HTERT RPE-1 (cell line): ENCODE results near the gene BCKDK.

Source experiments
- in situ Hi-C: fragments of 300-500 bp; cut with MboI; formaldehyde crosslinking; loops from 4 replicates; pipeline ENCODE4 v1.14.3; 2020; ENCODE audit warnings: low sequenced_read_pairs

The BCKDK gene

GRCh38 chr16:31080035-31080629 lies 28.1 kb upstream of the BCKDK start:
- in situ Hi-C loops = no loop called here

- in situ Hi-C loops = no loop called here
Observed at GRCh38 chr16:31080756-31081419, 27.3 kb upstream of the BCKDK start.

GRCh38 chr16:31081428-31082351 lies 26.5 kb upstream of the BCKDK start:
- in situ Hi-C loops = no loop called here

GRCh38 chr16:31082368-31083045 lies 25.7 kb upstream of the BCKDK start:
- in situ Hi-C loops = no loop called here

- in situ Hi-C loops = no loop called here
Observed at GRCh38 chr16:31083081-31083480, 25.1 kb upstream of the BCKDK start.

GRCh38 chr16:31083556-31083955 lies 24.6 kb upstream of the BCKDK start:
- in situ Hi-C loops = no loop called here

- in situ Hi-C loops = no loop called here
Observed at GRCh38 chr16:31083981-31084380, 24.2 kb upstream of the BCKDK start.

- in situ Hi-C loops = no loop called here
Observed at GRCh38 chr16:31084584-31085302, 23.4 kb upstream of the BCKDK start.

GRCh38 chr16:31085411-31085810 lies 22.8 kb upstream of the BCKDK start:
- in situ Hi-C loops = no loop called here

GRCh38 chr16:31085873-31086628 lies 22.1 kb upstream of the BCKDK start:
- in situ Hi-C loops = no loop called here

- in situ Hi-C loops = no loop called here
Observed at GRCh38 chr16:31086629-31086906, 21.6 kb upstream of the BCKDK start.

GRCh38 chr16:31087481-31087880 lies 20.7 kb upstream of the BCKDK start:
- in situ Hi-C loops = no loop called here

- in situ Hi-C loops = no loop called here
Observed at GRCh38 chr16:31087971-31088370, 20.2 kb upstream of the BCKDK start.

- in situ Hi-C loops = no loop called here
Observed at GRCh38 chr16:31088459-31089183, 19.6 kb upstream of the BCKDK start, which contains the start of gene PRSS53. Gene PRSS53 (minus strand): TSS chr16:31088943. CDS start chr16:31088809, 134 bp downstream.

GRCh38 chr16:31089199-31089598 lies 19.0 kb upstream of the BCKDK start:
- in situ Hi-C loops = no loop called here

- in situ Hi-C loops = no loop called here
Observed at GRCh38 chr16:31090540-31090939, 17.6 kb upstream of the BCKDK start.

GRCh38 chr16:31092330-31092729 lies 15.9 kb upstream of the BCKDK start:
- in situ Hi-C loops = no loop called here

GRCh38 chr16:31093132-31093703 lies 15.0 kb upstream of the BCKDK start:
- in situ Hi-C loops = no loop called here

GRCh38 chr16:31094088-31094423 lies 14.1 kb upstream of the BCKDK start:
- in situ Hi-C loops = no loop called here
